WTC11 (cell line): Measurements from ENCODE around the gene ATF7. TPM values are rescaled to one million over a fixed set of nuclear protein-coding genes. Genes with fewer than 3 reads are reported as not detected.

ENCODE experiments used
- ATAC-seq: fragments of 200-7000 bp; cut with Tn5 transposase; 2 replicates; pipeline ENCODE4 v1.10.0; 2021; ENCODE audit warnings: mild to moderate bottlenecking, moderate library complexity
- CTCF ChIA-PET: fragments of 300-600 bp; sonication (Branson Sonifier 250); formaldehyde crosslinking; loops from one replicate; lab custom pipeline; 2021; ENCODE audit warnings: antibody characterized with exemption; lab: Charles Lee
- POLR2A ChIA-PET: fragments of 350-600 bp; sonication (Branson Sonifier 250); formaldehyde crosslinking; loops from one replicate; lab custom pipeline; 2021; ENCODE audit warnings: antibody characterized with exemption; lab: Charles Lee
- DNase-seq: peaks from one replicate; pipeline ENCODE4 v3.0.0; 2021; ENCODE audit warnings: low spot score
- H3K27ac Mint-ChIP-seq: 2 replicates; pipeline ENCODE4 v1.8.0; 2021; ENCODE audit warnings: mixed read lengths
- H3K27me3 Mint-ChIP-seq: 2 replicates; pipeline ENCODE4 v1.8.0; 2021; ENCODE audit warnings: low read depth, mild to moderate bottlenecking, moderate library complexity, mixed read lengths
- H3K36me3 Mint-ChIP-seq: 2 replicates; pipeline ENCODE4 v1.8.0; 2021; ENCODE audit warnings: mixed read lengths
- H3K4me1 Mint-ChIP-seq: 2 replicates; pipeline ENCODE4 v1.8.0; 2022; ENCODE audit warnings: mixed read lengths
- H3K4me3 Mint-ChIP-seq: 2 replicates; pipeline ENCODE4 v1.8.0; 2021; ENCODE audit warnings: mild to moderate bottlenecking, moderate library complexity, mixed read lengths
- H3K9me3 Mint-ChIP-seq: 2 replicates; pipeline ENCODE4 v1.8.0; 2021; ENCODE audit warnings: mixed read lengths
- ATF2 ChIP-seq: sonication (generic); formaldehyde crosslinking; IDR thresholded peaks from 2 replicates; pipeline ENCODE4 v1.8.1; 2022; ENCODE audit warnings: low read depth, missing genetic modification reagents, borderline replicate concordance
- CREB1 ChIP-seq: sonication (generic); formaldehyde crosslinking; IDR thresholded peaks from 2 replicates; pipeline ENCODE4 v1.8.0; 2023; ENCODE audit warnings: mild to moderate bottlenecking, missing genetic modification reagents
- E2F1 ChIP-seq: sonication (generic); formaldehyde crosslinking; IDR thresholded peaks from 2 replicates; pipeline ENCODE4 v1.8.0; 2022; ENCODE audit warnings: mild to moderate bottlenecking, missing genetic modification reagents
- EMX1 ChIP-seq: fragments of 250-450 bp; sonication (Bioruptor Pico); IDR thresholded peaks from 2 replicates; pipeline ENCODE4 v1.8.0; 2021; ENCODE audit warnings: mild to moderate bottlenecking
- ESRRA ChIP-seq: sonication (generic); formaldehyde crosslinking; IDR thresholded peaks from 2 replicates; pipeline ENCODE4 v1.8.1; 2022; ENCODE audit warnings: mild to moderate bottlenecking, missing genetic modification reagents, borderline replicate concordance
- GABPB1 ChIP-seq: sonication (generic); formaldehyde crosslinking; IDR thresholded peaks from 2 replicates; pipeline ENCODE4 v1.8.1; 2023; ENCODE audit warnings: mild to moderate bottlenecking, missing genetic modification reagents
- GRHL2 ChIP-seq: fragments of 250-450 bp; sonication (Bioruptor Pico); IDR thresholded peaks from 2 replicates; pipeline ENCODE4 v1.8.0; 2022; ENCODE audit warnings: mild to moderate bottlenecking, moderate library complexity; ENCODE audit not compliant: insufficient replicate concordance, severe bottlenecking
- HMGA2 ChIP-seq: fragments of 250-450 bp; sonication (Bioruptor Pico); IDR thresholded peaks from 2 replicates; pipeline ENCODE4 v1.4.0; 2021; ENCODE audit warnings: mild to moderate bottlenecking, moderate library complexity
- NFATC4 ChIP-seq: fragments of 250-450 bp; sonication (Bioruptor Pico); IDR thresholded peaks from 2 replicates; pipeline ENCODE4 v1.9.0; 2021; ENCODE audit warnings: mild to moderate bottlenecking
- NFYB ChIP-seq: sonication (generic); formaldehyde crosslinking; conservative IDR thresholded peaks from 2 replicates; pipeline ENCODE4 v1.8.0; 2022; ENCODE audit warnings: low read depth, missing genetic modification reagents
- NR1H2 ChIP-seq: sonication (generic); formaldehyde crosslinking; IDR thresholded peaks from 2 replicates; pipeline ENCODE4 v1.9.0; 2021; ENCODE audit warnings: mild to moderate bottlenecking, moderate library complexity, missing genetic modification reagents
- NR3C1 ChIP-seq: sonication (generic); formaldehyde crosslinking; conservative IDR thresholded peaks from 2 replicates; pipeline ENCODE4 v1.8.1; 2023; ENCODE audit warnings: low read depth, mild to moderate bottlenecking, missing genetic modification reagents
- SMAD3 ChIP-seq: sonication (generic); formaldehyde crosslinking; IDR thresholded peaks from 2 replicates; pipeline ENCODE4 v1.8.0; 2022; ENCODE audit warnings: missing genetic modification reagents, mild to moderate bottlenecking, borderline replicate concordance
- TP53 ChIP-seq: sonication (generic); formaldehyde crosslinking; IDR thresholded peaks from 2 replicates; pipeline ENCODE4 v1.8.1; 2023; ENCODE audit warnings: mild to moderate bottlenecking, missing genetic modification reagents
- USF1 ChIP-seq: sonication (generic); formaldehyde crosslinking; IDR thresholded peaks from 2 replicates; pipeline ENCODE4 v1.8.0; 2022; ENCODE audit warnings: mild to moderate bottlenecking, missing genetic modification reagents
- ZNF138 ChIP-seq: sonication (generic); formaldehyde crosslinking; conservative IDR thresholded peaks from 2 replicates; pipeline ENCODE4 v1.8.1; 2022; ENCODE audit warnings: mild to moderate bottlenecking, moderate library complexity, missing genetic modification reagents
- ZNF219 ChIP-seq: sonication (generic); formaldehyde crosslinking; IDR thresholded peaks from 2 replicates; pipeline ENCODE4 v1.8.0; 2023; ENCODE audit warnings: missing genetic modification reagents, mild to moderate bottlenecking, borderline replicate concordance
- ZNF232 ChIP-seq: sonication (generic); formaldehyde crosslinking; IDR thresholded peaks from 2 replicates; pipeline ENCODE4 v1.8.0; 2022; ENCODE audit warnings: mild to moderate bottlenecking, missing genetic modification reagents
- ZNF671 ChIP-seq: fragments of 250-450 bp; sonication (Bioruptor Pico); IDR thresholded peaks from 2 replicates; pipeline ENCODE4 v1.8.0; 2021; ENCODE audit warnings: mild to moderate bottlenecking
- total RNA-seq: library from RNA; stranded (reverse); gene quantifications from 3 replicates; pipeline ENCODE4 v1.2.3, GENCODE V29; 2021
- TF ChIP-seq, protein P1 (sequence below): sonication (generic); formaldehyde crosslinking; IDR thresholded peaks from 2 replicates; pipeline ENCODE4 v1.8.1; 2022; ENCODE audit warnings: low read depth, mild to moderate bottlenecking, moderate library complexity, missing genetic modification reagents, borderline replicate concordance
- TF ChIP-seq, protein P2 (sequence below): fragments of 250-450 bp; sonication (Bioruptor Pico); IDR thresholded peaks from 2 replicates; pipeline ENCODE4 v1.9.0; 2021; ENCODE audit warnings: mild to moderate bottlenecking, borderline replicate concordance

ATF7 gene
- total RNA-seq, 1 experiment from 2014 or later, result 16.3 TPM

DNA sequence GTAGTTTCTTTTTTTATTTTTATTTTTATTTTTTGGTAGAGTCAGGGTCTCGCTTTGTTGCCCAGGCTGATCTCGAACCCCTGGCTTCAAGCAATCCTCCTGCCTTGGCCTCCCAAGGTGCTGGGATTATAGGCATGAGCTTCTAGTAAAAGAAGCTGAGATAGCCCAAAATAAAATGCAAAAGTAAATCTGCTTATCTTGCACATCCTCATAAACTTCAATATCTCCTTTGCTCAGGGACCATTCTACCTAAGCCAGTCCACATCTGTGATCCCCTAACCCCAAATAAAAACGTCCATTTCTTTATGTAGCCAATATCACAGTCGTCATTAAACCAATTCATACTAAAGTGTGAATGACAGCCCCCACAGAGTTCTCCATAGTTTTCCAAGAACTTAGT lies 36.3 kb downstream of the ATF7 start:
- no peaks in the 10 kb centered on the region for H3K36me3 Mint-ChIP-seq
- DNase-seq (no peak), ATAC-seq (no peak)
- H3K4me1 Mint-ChIP-seq, result peaks cover 21% of the 10 kb centered on the region
- no peaks in the 10 kb centered on the region for H3K9me3 Mint-ChIP-seq
- ChIA-PET CTCF (no interaction called here), POLR2A (no interaction called here)
- H3K27ac Mint-ChIP-seq, result no peak overlapping the region
- TF ChIP-seq CREB1 (CRISPR knock-in tag) (no peak), ZNF219 (no peak), TP53 (CRISPR knock-in tag) (no peak), NFATC4 (CRISPR knock-in tag) (no peak), USF1 (CRISPR knock-in tag) (no peak), ATF2 (CRISPR knock-in tag) (no peak), NFYB (CRISPR knock-in tag) (no peak), ZNF232 (CRISPR knock-in tag) (no peak), ZNF138 (no peak), ZNF671 (CRISPR knock-in tag) (no peak), NR1H2 (no peak)
- H3K4me3 Mint-ChIP-seq, result no peak overlapping the region
- no peaks in the 10 kb centered on the region for H3K27me3 Mint-ChIP-seq

DNA sequence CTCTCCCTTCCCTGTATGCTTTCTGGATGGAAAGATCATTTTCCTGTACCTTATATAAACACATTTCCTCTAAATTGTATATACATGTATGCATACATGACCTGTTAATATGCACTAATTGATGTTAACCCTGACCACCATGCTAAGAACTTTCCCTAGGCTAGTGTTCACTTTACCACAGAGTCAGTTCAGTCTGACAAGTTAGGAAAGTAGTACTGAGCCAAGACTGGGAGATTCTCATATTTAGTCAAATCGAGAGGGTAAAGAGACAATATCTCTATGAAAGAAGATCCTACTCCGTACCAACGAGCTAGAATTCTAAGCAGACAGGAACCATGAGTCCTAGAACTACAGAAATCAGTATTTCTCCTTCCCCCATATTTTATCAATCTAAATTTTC lies 36.8 kb downstream of the ATF7 start:
- TF ChIP-seq SMAD3 (CRISPR knock-in tag) (no peak), GABPB1 (CRISPR knock-in tag) (no peak), HMGA2 (CRISPR knock-in tag) (no peak), ESRRA (CRISPR knock-in tag) (no peak), NR3C1 (CRISPR knock-in tag) (no peak), E2F1 (no peak), ZNF671 (CRISPR knock-in tag) (no peak), EMX1 (CRISPR knock-in tag) (no peak), USF1 (CRISPR knock-in tag) (no peak), GRHL2 (no peak)
- TF ChIP-seq, protein P1, sequence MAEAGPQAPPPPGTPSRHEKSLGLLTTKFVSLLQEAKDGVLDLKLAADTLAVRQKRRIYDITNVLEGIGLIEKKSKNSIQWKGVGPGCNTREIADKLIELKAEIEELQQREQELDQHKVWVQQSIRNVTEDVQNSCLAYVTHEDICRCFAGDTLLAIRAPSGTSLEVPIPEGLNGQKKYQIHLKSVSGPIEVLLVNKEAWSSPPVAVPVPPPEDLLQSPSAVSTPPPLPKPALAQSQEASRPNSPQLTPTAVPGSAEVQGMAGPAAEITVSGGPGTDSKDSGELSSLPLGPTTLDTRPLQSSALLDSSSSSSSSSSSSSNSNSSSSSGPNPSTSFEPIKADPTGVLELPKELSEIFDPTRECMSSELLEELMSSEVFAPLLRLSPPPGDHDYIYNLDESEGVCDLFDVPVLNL (CRISPR knock-in tag), result no peak
- TF ChIP-seq, protein P2, sequence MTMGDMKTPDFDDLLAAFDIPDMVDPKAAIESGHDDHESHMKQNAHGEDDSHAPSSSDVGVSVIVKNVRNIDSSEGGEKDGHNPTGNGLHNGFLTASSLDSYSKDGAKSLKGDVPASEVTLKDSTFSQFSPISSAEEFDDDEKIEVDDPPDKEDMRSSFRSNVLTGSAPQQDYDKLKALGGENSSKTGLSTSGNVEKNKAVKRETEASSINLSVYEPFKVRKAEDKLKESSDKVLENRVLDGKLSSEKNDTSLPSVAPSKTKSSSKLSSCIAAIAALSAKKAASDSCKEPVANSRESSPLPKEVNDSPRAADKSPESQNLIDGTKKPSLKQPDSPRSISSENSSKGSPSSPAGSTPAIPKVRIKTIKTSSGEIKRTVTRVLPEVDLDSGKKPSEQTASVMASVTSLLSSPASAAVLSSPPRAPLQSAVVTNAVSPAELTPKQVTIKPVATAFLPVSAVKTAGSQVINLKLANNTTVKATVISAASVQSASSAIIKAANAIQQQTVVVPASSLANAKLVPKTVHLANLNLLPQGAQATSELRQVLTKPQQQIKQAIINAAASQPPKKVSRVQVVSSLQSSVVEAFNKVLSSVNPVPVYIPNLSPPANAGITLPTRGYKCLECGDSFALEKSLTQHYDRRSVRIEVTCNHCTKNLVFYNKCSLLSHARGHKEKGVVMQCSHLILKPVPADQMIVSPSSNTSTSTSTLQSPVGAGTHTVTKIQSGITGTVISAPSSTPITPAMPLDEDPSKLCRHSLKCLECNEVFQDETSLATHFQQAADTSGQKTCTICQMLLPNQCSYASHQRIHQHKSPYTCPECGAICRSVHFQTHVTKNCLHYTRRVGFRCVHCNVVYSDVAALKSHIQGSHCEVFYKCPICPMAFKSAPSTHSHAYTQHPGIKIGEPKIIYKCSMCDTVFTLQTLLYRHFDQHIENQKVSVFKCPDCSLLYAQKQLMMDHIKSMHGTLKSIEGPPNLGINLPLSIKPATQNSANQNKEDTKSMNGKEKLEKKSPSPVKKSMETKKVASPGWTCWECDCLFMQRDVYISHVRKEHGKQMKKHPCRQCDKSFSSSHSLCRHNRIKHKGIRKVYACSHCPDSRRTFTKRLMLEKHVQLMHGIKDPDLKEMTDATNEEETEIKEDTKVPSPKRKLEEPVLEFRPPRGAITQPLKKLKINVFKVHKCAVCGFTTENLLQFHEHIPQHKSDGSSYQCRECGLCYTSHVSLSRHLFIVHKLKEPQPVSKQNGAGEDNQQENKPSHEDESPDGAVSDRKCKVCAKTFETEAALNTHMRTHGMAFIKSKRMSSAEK, result no peak
- Mint-ChIP-seq H3K36me3 (peaks cover 3% of the 10 kb centered on the region), H3K9me3 (peaks cover 3% of the 10 kb centered on the region), H3K4me1 (peaks cover 21% of the 10 kb centered on the region), H3K4me3 (no peak overlapping the region), H3K27ac (0 out of 2 replicates have a peak overlapping the region, but pooled peaks have one; percentile 8), H3K27me3 (no peaks in the 10 kb centered on the region)
- ATAC-seq, result no peak
- DNase-seq, result no peak
- CTCF ChIA-PET, result interaction anchor here (0.7 to 1.2 kb wide), 2 partner anchors 46 to 81 kb away, joined by 3 read pairs; no protein-coding TSS in a partner anchor
- POLR2A ChIA-PET, result interaction anchor here (0.6 kb wide), 1 partner anchor 9 kb away, joined by 7 read pairs; no protein-coding TSS in a partner anchor
